ENCODE measurements around the gene RNU1-4.
"Not testable (repeated sequence)": the region's sequence is repeated elsewhere in the genome, so short reads cannot be mapped to it uniquely, and the experiment has no call there.

The RNU1-4 gene

DNA sequence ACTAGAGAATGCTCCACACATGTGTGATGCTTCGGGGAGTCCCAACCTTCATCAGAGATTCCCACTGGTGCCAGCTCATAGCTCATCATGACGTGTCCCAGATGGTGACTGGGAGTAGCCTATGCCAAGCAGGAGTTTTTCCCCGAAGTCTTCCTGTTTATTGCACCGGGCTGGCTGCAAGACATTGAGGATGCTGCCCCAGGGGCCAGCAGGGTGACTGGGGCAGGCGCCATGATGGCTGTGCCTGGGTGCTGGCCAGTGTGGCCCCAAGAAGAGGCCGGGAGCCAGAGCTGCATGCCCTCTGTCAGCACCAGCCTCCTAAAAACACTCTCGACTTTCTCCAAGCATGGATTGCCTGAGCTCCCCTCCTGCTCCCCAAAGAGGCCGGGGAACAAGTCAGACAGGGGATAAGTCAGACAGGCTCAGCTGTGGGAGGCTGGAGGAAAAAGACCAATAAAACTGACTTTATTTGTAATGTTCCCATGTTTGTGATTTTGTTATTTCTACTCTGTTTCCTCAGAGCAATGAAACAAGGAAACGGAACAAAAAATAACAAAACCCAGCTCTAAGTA is 24.0 kb downstream of the RNU1-4 start:
- not testable (repeated sequence) for H3K4me3 ChIP-seq (ENCODE audit: low read length)
- DNase-seq (ENCODE audit: low read depth), result peak; percentile 45

DNA sequence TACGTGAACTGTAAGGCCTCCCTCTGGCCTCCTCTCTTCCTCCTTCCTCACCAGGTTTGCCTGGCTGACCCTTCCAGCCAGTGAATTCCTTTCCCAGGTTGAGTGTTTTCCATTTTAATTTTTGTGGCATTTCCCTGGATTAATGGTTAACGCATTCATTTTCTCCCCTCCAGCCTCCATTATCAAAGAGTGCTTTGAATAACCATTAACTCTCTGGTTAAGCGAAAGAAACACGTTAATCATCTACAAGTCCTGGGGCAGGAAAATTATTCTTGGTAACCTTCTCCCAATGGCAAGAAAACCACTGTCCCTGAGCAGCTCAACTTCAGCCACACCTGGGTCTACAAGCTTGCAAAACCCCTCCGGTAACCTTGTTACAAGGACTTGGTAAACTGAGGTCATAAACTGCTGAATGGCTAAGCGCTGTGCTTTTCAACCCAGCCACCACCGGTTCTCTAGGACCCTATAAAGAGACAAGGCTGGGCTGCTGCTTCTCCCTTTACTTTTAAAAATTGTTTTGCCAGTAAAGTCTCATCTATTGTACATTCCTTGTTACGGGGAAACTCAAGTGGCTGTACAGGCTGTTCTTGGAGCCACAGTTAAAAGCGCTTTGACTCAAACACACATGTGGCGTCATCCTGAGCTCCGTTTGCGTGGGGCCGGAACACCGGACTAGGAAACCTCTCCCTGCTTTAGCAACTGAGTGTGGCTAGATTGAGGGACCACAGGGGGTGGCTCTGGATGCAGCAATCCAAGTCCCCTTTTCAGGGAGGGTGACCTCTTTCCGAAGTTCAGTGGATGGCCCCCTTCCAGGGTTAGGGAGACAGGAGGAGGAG is 24.7 kb downstream of the RNU1-4 start:
- not testable (repeated sequence) for H3K4me3 ChIP-seq (ENCODE audit: low read length)
- peak; percentile 30 for DNase-seq (ENCODE audit: low read depth)

DNA sequence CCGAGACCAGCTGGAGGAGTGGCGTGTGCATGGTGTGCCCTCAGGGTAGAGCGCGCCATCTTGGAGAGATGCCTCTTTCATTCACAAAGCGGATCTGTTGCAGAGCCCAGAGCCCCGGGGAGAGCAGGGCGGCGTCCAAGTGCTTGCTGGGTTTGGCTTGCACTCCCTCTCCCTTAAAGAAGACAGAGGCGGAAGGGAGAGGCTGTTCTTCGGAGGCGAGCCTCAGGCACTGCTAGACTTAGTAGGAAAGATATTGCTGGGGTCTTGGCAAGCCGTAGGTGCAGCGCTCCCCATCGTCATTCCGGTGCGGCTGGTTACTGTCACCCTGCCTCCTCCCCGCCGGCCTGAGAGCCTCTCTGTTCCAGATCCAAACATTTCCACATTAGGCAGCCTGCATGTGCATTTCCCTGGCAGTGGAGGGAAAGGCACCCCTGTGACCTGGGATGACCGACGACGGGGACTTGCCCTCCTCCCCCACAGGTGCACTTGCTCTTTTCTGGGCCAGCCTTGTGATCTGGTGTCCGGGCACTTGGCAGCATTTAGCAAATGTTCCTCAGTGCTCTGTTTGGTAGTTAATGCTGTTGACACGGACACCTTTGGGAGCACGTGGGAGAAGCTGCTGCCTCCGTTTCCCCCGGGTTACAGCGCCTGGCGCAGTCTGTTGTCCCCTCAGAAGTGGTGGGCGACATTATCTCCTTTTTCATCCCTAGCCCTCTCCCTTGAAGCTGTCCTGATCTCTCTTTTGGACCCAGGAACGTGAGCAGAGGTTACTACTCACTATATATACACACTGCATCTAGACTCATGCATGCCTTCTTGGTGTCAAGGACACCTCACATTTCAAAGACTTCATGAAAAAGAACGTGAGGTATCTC is 25.7 kb downstream of the RNU1-4 start:
- H3K4me3 ChIP-seq (ENCODE audit: low read length), result not testable (repeated sequence)

DNA sequence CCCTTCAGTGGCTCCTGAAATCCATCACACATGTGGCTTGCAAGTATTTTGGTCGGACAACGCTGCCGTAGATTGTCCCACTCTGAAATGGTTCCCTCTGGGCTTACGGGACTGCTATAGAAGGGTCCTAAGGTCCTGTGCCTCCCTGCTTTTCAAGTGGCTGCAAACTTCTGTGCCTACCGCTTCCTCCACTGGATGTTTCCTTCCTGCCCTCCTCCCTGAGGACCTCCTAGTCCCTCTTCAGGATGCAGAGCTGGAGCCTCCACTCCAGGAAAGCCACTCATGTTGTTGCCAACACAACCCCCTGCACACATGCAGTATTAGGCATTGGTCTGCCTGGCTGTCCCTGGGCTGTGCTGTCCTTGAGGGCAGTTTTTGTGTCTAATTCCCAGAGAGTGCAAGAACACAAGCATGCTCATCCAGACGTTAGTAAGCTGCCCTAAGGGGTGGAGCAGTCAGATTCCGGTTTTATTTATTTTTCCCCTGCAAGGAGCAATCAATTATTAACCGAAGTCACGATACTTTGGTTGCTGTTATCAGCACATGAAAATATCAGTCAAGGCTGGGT is 26.5 kb downstream of the RNU1-4 start:
- not testable (repeated sequence) for DNase-seq (ENCODE audit: low read depth); H3K4me3 ChIP-seq (ENCODE audit: low read length)

More for the DNA sequence above, 25.7 kb downstream of the RNU1-4 start:
- peak; percentile 29 for DNase-seq (ENCODE audit: low read depth)

DNA sequence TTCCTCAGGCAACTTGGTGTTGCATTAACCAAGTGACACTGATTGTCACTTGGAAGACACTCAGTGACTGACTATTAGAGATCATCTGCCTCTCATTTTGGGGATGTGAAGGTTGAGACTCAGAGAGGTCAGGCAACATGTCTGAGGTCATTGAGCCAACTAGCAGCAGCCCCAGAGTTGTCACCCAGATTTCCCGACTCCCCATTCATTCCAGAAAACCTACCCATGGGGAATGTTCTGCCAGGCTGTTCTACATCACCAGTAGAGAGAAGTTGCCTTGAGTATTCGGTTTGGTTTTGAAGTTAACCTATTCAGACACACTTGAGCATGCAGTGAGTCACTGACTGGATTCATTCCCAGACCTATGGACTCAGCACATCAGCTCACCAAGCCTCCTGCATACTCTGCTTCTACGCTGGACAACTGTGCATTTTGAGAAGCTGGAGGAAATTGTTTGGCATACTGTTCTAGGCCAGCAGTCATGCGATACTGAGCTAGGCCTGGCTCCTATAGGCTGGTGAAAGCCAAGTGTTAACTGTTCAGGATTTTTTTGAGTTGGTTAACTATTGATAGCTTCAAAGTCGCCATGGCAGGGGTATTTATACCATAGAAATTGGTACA is 29.9 kb downstream of the RNU1-4 start:
- DNase-seq (ENCODE audit: low read depth), result peak; percentile 87
- H3K4me3 ChIP-seq (ENCODE audit: low read length), result not testable (repeated sequence)

DNA sequence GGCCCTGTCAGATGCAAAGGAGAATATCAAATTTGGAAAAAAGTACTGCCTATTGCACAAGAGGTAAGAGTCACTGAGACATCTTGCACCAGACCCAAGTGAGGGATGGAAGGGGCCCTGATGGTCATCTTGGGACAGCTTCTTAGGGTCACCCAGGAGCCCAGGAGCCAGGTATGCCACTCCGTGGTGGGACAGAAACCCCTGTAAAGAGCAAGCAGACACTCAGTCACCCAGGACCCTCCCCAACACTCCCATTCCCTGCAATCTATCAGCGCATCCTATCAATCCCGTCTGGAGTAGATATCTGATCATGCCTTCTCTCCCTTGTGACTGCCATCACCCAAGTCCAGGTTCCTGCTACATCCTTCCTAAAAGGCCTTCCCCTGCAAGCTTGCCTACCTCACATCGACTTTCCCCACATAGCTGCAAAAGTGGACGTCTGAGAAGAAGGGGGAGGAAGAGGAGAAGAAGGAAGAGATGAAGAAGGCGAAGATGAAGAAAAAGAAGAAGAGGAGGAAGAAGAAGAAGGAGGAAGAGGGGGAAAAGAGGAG is 30.7 kb downstream of the RNU1-4 start:
- peak; percentile 1 for DNase-seq (ENCODE audit: low read depth)
- H3K4me3 ChIP-seq (ENCODE audit: low read length), result not testable (repeated sequence)

DNA sequence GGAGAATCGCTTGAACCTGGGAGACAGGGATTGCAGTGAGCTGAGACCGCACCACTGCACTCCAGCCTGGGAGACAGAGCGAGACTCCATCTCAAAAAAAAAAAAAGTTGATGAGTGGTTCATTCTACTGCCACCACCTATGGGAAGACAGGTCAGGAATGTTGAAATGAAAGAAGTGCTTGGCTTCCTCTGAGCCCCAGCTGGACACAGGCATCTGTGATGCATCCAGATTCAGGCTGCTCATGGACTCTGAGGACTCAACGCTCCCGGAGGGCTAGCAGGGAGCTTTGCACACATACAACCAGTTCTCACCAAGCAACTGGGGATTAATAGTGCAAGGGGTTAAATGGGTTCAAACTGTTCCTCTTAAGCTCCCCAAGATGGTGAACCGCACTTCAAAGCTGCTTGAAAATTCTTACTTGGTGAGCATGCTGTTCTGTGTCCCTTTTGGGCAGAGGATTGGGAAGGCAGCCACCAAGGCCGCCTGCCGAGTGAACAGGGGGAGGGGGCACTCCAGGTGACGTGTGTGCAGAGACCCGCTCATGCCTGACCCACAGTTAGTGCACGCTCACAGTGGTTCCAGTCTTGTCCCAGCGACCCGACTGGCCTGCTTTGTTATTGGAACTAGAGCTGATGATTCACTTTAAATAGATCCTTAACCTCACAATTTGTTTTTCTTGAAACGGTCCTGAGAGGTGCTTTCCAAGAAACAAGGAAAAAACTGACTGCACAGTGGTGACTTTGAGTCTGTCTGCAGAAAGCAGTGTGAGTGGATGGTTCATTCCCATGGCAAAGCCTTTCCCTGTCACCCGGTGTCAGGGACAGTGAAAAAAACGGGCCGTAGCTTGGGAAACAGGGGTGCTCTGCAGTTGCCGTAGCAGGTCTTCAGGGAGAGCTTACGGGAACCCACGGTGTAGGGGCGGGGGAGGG is 32.2 kb downstream of the RNU1-4 start:
- not testable (repeated sequence) for H3K4me3 ChIP-seq (ENCODE audit: low read length)
- peak; percentile 24 for DNase-seq (ENCODE audit: low read depth)

DNA sequence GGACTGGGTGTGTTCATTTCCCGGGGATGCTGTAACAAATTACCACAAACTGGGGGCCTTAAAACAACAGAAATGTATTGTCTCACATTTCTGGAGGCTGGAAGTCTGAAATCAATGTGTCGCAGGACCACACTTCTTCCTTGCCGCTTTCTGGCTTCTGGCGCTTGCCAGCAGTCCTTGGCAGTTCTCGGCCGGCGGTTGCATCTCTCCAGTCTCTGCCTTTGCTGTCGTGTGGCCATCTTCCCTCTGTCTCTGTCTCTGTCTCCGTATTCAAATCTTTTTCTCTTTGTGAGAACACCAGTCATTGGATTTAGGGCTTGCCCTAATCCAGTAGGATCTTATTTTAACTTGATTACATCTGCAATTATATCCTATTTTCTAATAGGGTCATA is 32.9 kb downstream of the RNU1-4 start:
- not testable (repeated sequence) for DNase-seq (ENCODE audit: low read depth); H3K4me3 ChIP-seq (ENCODE audit: low read length)

DNA sequence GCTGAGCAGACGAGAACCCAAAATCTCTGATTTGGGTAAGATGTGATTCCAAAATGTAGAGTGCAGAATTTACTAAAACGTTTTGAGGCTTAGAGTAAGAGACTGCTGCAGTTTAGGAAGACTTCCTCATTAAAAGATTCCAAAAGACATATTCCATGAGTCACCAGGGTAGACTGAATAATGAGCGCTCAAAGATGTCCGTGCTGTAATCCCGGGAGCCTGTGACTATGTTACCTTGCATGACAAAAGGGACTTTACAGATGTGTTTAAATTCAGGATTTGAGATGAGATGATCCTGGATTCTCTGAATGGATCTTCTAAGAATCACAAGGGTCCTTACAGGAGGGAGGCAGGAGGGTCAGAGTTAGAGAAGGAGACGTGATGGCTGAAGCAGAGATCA is 33.4 kb downstream of the RNU1-4 start:
- not testable (repeated sequence) for H3K4me3 ChIP-seq (ENCODE audit: low read length); DNase-seq (ENCODE audit: low read depth)

DNA sequence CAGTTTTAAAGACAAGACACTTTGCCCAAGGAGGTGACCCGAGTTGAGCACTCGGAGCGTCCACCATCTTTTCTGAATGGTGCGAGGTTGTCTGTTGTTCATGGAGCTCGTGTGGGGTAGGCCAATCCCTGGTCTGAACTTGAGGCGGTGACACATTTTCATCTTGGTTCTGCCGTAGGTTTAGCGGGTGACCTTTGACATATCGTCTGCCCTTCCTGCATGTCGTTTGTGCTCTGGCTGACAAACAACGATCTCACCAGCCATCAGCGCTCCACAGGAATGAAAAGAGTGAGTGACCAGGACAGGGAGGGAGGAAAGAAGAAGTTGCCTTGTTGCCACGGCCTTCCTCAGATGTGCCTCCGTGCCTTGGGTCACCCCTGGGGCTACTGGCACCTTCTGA is 34.5 kb downstream of the RNU1-4 start:
- not testable (repeated sequence) for H3K4me3 ChIP-seq (ENCODE audit: low read length); DNase-seq (ENCODE audit: low read depth)

DNA sequence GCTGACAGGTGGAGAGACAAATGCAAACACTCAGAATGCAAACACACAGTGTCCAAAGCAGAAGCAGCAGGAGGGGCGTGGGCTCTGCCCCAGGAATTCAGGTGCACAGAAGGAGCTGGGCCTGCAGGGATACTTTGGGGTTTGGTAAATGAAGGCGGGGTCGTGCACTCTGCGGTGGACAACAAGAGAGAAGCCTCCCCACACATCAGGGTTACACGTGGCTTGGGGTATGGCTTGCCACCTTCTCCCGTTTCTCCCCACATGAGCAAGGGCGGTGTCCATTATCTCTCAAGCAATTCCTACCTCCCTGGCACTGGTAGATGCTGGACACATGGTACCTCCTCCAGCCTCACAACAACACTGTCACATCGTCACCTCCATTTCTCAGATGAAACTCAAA is 35.0 kb downstream of the RNU1-4 start:
- H3K4me3 ChIP-seq (ENCODE audit: low read length); DNase-seq (ENCODE audit: low read depth): not testable (repeated sequence)

DNA sequence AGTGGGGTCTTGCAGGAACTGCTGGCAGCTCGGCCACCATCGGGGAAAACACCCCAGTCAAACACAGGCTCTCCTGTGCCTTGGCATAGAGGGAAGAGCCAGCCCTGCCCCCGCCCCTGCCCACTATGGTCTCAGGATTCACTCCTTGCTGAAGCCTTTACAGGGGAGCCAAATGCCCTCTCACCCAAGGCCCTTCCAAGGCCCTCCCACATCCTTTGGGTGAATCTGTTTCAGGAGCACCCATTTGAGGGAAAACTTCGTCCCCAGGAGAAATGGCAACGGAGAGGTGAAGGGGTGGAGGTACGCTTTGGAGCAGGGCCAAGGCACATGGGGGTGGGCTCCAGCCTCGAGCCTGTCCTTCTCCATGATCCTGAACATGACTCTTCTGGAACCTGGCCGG is 35.9 kb downstream of the RNU1-4 start:
- not testable (repeated sequence) for H3K4me3 ChIP-seq (ENCODE audit: low read length); DNase-seq (ENCODE audit: low read depth)

DNA sequence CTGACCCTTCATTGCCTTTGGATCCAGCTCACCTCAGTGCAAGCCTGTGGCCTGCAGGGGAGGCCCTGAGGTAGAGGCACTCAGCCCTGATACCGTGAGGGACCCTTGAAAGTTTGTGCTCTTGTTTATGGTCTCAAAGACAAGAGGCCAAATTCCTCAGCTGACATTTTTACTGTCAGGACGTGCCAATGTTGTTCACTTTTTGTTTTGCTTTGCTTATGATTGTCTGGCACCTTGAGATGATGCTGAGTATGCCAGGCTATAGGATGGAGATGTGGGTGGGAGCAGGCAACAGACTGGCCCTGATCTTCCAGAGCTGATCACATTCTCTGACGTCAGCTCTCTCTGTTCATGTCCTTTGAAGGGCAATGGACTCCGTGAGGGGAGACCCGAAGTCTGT is 36.5 kb downstream of the RNU1-4 start:
- H3K4me3 ChIP-seq (ENCODE audit: low read length); DNase-seq (ENCODE audit: low read depth): not testable (repeated sequence)

DNA sequence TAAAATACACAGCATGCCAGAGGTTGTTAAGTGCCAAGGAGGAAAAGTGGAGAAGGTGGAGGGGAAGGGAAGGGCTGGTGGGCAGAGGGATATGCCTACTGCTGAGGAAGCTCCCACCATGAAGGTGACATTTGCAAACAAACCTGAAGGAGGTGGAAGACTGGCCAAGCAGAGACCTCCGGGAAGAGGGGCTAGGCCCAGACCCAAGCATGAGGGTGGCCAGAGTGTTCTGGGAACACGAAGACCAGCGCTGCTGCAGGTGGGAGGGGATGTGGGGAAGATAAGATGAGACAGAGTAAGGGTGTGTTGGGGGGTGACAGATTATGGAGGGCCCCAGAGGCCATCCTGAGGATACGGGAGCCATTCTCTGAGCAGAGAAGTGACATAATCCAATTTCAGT is 37.5 kb downstream of the RNU1-4 start:
- H3K4me3 ChIP-seq (ENCODE audit: low read length), result not testable (repeated sequence)

DNA sequence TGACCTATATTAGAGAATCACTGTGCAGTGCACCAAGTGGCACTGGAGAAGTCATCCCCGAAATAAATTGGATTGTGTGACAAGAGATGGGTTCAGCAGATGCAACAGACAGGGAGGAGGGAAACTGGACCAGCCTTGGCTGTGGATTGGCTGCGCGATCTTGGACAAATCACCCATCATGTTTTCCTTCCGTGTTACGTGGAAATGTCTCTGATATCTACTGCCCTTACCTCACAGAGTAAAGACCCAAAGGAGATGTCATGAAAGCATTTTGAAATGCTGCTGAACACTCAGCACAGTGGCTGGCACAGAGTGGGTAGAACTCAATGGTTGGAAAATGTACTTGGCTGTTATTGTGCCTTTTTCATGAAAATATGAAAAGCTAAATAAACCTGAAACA is 39.2 kb downstream of the RNU1-4 start:
- H3K4me3 ChIP-seq (ENCODE audit: low read length); DNase-seq (ENCODE audit: low read depth): not testable (repeated sequence)

More for the DNA sequence above, 37.5 kb downstream of the RNU1-4 start:
- DNase-seq (ENCODE audit: low read depth), result not testable (repeated sequence)

DNA sequence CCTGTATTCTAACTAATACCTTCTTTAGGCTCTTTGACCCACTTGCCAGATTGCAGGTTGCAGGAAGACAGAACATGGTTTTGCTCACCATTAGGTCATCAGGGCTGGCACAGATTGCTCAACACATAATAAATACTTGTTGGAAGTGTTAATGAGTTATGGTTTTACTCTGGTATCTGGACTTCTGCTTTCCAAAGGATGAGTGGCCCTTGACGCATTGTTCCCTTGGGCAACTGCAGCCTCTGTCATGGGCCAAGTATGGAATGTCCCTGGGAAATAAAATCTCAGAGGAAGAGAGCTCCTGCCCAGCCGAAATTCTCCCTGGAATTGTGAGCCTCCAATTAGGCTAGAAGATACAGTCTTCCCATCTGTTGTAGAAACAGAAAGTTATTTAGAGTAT is 40.7 kb downstream of the RNU1-4 start:
- not testable (repeated sequence) for DNase-seq (ENCODE audit: low read depth)

DNA sequence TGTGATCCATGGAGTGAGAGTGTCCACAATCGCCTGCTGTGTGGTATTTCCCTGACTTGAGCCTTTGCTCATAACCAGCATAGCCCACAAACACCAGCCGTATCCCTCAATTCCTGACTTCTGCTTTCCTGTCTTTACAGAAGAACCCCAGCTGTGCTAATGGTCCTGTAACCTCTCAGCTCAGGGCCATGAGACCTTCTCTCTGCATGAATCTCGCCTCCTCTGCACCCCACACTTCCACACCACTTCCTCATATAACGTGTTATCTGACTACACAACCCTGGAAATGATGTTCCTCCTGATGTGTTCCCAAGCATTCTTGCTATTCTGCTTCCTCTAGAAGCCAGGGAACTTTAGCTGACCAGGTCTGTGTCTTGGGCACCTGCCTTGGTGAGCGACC is 41.3 kb downstream of the RNU1-4 start:
- not testable (repeated sequence) for H3K4me3 ChIP-seq (ENCODE audit: low read length); DNase-seq (ENCODE audit: low read depth)

More for the DNA sequence above, 40.7 kb downstream of the RNU1-4 start:
- H3K4me3 ChIP-seq (ENCODE audit: low read length), result not testable (repeated sequence)

DNA sequence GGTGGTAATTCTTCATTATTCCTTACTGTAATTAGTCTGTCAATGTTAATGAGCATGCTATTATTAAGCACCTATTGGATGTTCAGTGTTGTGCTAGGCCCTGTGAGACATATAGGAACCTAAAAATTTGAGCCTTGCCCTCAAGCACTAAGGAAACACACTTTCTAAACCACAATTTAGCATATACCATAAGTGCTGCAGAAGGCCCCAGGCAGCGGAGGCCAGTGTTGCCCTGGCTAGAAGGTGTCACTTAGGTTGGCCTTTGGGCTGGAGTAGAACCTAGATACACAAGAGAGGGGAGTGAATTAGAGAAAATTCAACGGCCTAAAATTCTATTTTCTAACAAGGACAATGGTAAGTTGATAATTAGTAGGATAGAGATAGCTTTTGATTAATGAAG is 44.6 kb downstream of the RNU1-4 start:
- H3K4me3 ChIP-seq (ENCODE audit: low read length); DNase-seq (ENCODE audit: low read depth): not testable (repeated sequence)

Measured in epithelial cell of esophagus (primary cell).